HG03571 (cell line): Measurements from ENCODE around the gene PPT1.
"Not testable (repeated sequence)": the region's sequence is repeated elsewhere in the genome, so short reads cannot be mapped to it uniquely, and the experiment has no call there.

Experiments used
- ATAC-seq: cut with Tn5 transposase; IDR thresholded peaks from one replicate; pipeline ENCODE4 v1.9.1; 2021; ENCODE audit not compliant: unreplicated experiment

The PPT1 gene

DNA sequence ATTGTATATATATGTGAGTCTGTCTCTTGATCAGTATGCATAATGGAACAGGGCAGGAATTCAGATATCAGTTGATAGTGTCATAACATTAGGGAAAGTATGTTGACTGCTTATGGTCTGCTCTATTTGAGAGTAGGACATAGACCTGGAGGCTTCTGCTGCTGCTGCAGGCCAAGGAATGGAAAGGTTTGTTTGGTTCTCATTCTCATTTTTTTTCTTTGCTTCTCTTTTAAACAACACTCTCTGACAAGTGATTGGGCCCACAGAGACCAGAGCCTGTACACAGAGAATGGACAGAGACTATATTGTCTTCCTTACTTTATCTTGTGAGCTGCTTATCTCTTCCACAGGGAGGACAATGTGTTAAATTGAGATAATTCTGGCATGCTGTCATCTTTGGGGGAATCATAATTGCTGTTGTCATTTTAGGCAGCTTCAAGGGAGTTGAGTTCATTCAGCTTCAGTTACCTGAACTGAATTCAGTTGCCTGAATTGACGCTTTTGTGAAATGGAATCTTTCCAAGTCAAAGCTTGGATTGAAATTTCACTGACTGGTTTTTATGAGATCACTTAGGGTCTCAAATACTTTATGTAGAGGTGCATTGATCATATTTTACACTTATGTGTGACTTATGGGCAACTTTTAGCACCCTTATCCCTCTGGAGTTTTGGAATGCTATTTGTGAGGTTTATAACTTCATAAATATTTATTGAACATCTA is 39.6 kb downstream of the PPT1 start:
- no peak for ATAC-seq

DNA sequence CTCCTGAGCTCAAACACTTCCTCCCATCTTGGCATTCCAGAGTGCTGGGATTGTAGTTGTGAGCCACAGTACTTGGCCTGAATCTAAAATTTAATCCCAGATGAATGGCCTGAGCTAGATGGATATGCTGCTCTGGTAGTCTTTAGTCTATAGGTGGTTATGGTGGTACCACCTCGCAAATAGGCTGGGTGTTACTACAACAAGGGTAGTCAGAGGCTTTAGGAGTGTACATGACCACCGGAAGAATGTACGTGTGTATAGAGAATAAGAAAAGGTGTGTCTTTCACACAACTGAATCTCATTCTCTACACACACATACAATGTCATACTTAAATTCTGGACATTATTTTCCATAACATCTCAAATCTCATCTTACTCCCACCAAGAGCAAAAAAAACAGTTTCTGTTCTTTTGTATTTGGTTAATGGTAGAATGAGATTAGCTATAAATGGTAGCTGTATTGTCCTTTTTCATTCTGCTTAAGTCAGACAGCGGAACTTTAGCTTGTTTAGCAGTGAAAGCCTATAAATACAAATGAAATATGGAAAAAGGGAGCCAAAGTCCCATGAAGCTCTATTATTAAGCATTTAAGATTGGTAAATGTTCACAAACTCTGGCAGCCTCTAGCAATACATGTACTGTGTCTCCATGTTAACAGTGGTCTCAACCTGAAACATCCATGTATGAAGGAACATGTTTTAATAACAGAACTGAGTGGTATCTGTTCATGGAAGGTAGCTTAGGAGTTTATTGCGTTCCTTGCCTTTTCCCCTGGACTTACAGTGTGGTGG is 40.3 kb downstream of the PPT1 start:
- no peak for ATAC-seq

DNA sequence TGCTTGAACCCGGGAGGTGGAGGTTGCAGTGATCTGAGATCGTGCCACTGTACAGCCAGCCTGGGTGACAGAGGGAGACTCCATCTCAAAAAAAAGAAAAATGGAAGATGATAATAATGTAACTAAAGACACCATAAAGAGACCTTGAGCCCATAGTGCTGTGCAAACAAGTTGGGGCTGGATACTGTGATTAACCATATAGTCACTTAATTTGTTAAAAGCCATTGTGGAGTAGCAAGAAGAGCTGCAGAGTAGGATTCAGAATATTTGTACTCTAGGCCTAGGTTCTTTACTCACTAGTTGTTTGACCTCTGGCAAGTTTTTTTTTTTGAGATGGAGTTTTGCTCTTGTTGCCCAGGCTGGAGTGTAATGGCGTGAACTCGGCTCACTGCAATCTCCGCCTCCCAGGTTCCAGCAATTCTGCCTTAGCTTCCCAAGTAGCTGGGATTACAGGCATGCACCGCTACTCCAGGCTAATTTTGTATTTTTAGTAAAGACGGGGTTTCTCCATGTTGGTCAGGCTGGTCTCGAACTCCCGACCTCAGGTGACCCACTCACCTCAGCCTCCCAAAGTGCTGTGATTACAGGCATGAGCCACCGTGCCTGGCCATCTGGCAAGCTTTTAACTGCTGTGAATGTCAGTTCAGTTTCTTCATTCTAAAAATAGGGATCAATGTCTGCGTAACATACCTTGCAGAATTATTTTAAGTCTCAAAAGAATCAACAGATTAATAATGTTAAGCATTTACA is 43.7 kb downstream of the PPT1 start:
- ATAC-seq, result no peak

DNA sequence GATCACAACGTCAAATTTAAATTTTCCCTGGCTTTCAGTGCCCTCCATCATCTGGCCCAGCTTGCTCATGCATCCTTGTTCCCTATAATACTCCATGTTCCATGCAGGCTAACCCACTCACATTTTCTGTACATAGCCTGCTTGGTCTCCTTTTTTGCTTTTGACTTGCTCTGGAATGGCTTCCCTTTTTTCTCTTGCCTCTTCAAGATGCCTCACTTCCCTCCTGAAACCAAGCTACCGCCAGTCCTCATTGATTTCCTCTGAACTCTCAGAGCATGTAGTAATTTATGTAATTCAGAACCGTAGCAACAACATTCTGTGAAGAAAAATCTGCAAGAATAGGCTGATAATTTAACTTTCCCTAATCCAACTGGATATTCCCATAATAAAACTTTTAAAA is 46.2 kb downstream of the PPT1 start:
- ATAC-seq, result no peak

DNA sequence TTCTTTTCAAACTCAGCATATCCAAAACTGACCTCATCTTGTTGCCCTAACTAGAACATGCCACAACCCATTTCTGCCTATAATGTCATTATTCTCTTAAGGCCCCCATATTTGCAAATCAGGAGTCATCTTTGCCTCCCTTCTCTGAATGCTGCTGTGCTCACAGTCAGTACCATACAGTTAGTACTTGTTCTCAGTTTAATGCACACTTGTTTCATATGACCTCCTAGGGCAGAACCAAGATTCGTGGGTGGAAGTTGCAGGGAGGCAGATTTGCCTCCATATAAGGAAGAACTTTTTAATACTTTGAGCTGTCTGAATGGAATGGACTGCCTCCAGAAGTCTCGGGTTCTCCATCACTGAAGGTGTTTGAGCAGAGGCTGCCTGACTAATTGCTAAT is 47.3 kb downstream of the PPT1 start:
- no peak for ATAC-seq

DNA sequence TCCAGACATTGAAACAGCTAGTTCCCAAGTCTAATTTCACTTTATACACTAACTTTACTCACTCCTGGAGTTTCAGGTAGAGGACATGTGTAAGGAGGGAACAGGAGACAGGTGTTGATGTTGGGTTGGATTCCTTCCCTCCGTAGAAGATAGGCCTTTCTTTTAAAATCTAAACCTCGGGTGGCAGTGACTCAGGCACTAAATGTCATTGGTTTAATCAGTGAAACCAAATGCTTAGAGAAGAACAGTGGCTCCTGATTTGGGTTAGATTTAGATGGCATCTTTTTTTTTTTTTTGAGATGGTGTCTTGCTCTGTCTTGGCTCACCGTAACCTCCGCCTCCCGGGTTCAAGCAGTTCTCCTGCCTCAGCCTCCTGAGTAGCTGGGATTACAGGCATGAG is 49.3 kb downstream of the PPT1 start:
- no peak for ATAC-seq

DNA sequence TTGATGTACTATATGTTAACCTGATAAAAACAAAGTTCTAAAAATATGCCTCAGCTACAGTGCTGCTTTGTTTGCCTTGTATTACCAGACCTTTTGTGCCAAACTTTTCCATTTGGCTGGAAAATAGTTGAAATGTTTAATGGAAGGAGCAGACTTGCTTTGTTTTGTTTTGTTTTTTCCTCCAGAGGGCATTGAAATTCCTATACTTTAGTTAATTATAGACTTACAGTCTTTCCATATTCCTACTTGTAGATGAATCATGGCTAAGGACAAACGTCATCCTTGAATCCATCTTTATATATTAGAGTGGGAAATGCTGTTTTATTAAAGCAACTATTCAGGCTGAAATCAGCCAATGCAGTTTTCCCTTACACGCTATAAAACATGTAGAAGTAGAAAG is 49.8 kb downstream of the PPT1 start:
- ATAC-seq, result no peak

DNA sequence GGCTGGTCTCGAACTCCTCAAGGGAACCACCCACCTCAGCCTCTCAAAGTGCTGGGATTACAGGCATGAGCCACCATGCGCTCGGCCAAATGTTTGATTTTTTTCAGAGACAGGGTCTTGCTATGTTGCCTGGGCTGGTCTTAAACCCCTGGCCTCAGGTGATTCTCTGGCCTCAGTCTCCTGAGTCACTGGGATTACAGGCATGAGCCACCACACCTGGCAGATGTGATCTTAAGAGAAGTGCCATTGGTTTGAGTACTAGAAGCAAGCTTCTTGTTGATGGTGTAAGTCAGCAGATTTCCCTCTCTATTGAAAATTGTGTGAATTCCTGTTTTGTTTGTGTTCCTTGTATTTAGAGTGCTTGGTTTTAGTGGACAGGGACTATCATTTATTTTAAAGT is 51.3 kb downstream of the PPT1 start:
- no peak for ATAC-seq

DNA sequence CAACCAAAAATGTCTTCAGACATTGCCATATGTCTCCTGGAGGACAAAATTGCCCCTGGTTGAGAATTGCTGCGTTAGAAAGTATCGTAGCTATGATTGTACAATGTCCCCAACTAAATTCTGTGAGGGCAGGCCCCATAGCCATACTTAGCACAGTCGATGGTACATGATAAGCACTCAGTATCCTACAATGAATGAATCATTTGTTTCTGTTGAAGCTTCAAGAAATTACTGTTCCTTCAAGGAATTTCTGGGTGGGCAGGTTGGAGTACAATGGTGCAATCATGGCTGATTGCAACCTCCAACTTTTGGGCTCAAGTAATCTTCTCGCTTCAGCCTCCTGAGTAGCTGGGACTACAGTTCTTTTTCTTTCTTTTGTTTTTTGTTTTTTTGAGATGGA is 51.9 kb downstream of the PPT1 start:
- ATAC-seq, result no peak

DNA sequence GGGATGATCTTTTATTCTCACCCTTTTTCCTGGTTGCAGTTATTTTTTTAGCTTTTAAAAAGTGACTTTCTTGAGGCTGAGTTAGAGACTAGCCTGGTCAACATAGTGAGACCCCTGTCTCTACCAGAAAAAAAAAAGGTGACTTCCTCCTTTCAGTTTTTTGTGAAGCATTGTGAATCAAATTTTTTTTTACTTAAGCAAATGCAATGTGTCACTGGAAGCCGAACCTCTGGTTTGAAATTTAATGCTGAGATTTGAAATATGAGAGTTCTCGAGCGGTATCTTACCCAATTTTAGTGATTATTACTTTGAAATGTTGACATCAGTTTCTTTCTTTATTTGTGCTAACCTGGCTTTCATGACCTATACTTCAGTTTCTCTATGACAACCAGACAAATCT is 52.9 kb downstream of the PPT1 start:
- ATAC-seq, result no peak

DNA sequence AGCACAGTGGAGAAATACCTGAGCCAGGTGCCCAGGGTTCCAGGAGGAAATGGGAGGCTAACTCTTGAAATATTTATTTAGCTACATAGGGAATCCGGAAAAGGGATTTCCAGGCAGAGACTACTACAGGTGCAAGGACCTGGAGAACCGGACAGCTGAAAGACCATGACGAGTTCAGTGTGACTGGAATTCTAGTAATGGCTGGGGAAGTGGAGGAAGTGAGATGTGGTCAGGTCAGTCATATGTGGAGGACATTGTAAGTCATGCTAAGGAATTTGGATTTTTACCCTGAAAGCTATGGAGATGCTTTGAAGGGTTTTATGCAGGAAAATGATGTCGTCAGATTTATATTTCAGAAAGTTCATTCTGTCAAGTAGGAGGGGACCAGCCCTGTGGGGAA is 54.7 kb downstream of the PPT1 start:
- ATAC-seq, result no peak

DNA sequence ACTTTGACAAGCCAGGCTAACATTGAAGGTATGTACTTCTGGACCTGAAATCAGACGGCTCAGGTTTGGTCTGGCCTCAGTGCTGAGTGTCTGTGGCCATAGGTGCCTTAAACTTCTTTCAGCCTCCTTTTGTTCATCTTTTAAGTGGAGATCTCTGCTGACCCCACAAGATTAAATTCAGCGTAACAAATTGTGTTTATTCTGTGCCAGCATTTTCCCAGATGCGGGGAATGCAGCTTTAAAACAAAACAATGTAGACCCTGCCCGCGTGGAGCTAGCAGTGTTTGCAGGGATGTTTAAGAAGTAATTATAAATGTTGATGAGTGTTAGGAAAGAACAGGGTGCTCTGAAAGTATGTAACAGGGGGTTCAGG is 55.6 kb downstream of the PPT1 start:
- ATAC-seq, result no peak

DNA sequence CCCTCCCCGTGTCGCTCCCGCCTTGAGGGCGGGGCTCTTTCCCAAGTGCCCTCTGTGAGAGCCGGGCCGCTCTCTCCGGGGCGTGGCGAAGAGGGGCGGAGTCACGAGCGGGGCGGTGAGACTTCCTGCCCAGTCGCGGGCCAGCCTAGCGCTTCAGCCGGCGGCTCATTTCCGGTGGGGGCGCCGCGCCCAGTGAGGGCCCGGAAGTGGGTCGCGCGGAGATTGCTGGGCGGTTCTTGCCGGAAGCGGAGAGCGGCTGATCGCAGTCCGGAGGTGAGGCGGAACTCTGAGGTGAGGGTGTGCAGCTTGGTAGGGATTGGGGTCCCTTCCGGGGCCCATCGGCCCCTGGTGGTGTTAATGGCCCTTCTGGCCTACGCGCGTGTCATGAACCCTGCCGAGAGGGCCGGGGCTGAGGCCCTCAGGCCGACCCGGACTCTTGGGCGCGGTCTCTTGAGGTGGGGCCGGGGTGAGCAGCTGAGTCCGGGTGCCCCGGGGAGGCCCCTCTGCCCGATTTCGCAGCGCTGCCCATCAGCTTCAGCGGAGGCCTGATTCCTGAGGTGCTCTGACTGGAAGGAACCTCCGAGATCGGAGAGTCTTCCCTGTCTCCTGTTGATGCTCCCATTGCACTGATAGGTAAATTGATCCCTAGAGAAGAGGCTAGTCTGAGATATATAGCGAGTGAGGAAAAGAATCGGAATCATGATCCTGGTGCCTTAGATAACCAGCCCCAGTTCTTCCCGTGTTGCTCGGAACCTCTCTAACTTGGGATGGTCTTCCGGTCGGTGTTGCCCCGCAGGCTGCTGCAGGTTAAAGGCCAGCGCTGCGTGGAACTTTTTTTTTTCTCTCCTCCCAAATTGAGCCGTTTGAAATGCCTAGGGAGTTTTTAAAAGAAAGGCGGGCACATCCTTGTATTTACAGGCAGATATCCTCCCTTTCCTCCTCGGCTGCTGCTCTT is 56.3 kb downstream of the PPT1 start, which contains the start of gene CAP1:
TSS of gene CAP1 (plus strand) at position 219 of the 955 bp plus-strand sequence. CDS start 18,618 bp downstream, outside the sequence.
- peak; percentile 77 for ATAC-seq

DNA sequence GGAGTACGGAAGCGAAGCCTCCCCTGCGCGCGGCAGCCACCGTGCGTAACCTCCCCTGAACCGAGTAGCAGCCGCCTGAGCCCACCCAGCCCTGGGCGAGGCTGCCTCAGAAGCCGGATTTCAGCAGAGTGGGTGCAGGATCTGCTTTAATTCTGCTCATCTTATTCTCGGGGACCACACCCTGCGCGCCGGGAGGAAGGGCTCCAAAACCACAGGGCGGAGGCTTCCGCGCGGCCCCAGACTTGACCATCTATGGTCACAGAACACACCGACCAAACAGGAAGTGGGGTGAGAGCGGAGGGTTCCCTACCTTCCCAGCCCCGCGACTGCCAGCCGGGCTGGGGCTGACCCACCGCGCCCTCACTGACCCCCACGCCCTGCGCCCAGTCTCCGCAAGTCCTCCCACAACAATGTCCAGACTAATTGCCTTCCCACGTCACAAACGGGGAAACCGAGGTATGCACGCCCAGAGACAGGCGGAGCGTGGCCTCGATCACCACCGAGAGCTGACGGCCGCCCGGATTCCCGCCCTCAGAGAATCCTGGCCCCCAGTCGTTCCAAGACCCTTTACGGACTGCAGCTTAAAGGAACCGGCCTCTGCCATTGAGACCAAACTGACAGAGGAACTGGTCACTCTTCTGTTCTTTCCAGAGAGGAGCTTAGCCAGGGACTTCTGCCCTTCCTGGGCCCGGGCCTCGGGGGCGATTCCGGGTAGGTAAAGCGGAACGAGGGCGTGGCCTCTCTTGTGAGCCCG is 57.1 kb downstream of the PPT1 start:
- peak; percentile 54 for ATAC-seq

DNA sequence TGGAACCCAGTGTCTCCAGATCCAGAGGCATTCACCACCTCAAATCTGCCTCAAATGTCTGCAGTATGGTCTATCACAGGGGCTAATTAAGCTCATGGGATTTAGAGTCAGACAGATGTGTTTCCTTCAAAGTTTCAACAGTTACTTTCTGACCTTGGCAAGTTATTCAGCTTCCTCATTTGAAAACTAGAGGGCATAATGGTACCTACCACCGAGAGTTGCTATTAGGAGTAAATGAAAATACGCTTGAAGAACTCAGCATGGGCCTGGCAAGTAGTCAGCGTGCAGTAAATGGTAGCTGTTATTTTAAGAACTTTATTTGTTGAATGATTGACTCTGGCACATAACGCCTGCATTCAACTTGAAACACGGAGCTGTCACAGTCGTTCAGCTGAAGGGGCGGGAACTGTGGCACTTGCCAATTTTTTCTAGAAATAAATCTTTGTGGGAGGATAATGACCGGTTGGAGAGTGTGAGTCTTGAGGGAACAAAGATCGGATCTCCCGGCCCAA is 57.8 kb downstream of the PPT1 start:
- ATAC-seq, result peak; percentile 2

DNA sequence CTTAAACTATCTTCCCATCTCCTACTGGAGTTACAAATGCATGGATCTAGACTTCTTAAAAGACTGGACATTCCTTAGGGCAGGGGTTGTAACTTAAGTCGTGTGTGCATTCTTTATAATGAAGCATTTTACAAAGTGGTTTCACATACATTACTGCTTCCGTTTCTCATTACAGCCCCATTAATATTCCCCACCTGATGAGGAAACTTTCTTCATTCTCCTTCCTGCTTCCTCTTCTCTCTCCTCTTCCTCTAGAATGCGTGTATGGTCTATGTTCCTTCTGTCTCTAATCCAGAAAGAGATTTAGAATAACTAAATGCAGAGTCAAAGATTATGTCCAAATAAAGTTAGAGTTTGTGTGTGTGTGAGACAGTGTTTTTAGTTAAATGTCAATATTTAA is 58.4 kb downstream of the PPT1 start:
- no peak for ATAC-seq

DNA sequence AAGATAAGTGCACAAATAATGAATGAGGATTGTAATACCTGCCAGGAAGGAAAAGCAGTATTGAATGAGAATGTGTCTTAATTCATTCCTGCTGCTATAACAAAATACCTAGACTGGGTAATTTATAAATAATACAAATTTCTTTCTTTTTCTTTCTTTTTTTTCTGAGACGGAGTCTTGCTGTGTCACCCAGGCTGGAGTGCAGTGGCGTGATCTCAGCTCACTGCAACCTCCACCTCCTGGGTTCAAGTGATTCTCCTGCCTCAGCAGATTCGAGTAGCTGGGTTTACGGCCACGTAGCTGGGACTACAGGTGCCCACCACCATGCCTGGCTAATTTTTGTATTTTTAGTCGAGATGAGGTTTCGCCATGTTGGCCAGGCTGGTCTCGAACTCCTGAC is 59.8 kb downstream of the PPT1 start:
- ATAC-seq, result not testable (repeated sequence)

DNA sequence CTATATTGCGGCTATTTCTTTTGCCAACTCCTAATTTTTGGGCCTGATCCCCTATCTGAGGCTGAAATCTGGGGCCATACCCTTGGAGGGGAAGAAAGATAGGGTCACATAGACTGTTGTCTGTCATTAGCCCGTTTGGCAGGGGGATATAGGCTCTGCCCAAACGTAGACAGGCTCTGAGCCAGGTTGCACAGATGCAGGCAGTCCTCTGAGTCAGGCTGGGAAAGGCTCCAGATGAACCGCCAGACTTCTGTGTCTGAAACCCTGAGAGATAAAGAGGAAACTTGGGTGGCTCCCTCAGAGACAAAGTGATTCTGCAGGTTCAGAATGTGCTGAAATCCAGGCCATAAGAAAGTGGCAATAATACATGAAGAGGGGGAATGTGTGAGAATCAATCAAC is 60.5 kb downstream of the PPT1 start:
- ATAC-seq, result no peak

DNA sequence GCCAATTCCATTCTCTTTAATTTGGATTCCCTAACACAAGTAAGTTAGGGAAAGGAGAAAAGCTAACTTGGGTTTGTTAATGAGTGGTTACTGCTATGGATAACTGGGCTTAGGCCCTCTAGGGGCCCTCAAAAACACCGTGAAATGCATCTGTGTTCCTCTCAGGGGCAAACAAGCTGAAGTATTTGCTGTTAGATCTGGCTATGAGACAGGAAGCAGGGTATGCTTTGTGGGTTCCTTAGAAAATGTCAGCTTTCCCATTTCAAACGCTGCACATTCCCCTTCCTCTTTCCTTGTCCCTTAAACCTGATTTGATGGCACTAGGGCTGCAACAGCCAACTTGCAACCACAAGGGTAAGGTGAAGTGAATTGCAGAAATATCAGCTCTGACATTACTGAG is 62.2 kb downstream of the PPT1 start:
- no peak for ATAC-seq
